SHP77 treated with DMSO at 0.1 percent for 48 hours (cell line): ENCODE results near the gene OR14A2.
A peak's percentile ranks its signal among the peaks of the same experiment; 100 is the strongest.
"Not testable (repeated sequence)": the region's sequence is repeated elsewhere in the genome, so short reads cannot be mapped to it uniquely, and the experiment has no call there.

Source experiments
- DNase-seq: peaks from one replicate; lab custom pipeline; 2025; lab: John Stamatoyannopoulos, UW

OR14A2 gene

DNA sequence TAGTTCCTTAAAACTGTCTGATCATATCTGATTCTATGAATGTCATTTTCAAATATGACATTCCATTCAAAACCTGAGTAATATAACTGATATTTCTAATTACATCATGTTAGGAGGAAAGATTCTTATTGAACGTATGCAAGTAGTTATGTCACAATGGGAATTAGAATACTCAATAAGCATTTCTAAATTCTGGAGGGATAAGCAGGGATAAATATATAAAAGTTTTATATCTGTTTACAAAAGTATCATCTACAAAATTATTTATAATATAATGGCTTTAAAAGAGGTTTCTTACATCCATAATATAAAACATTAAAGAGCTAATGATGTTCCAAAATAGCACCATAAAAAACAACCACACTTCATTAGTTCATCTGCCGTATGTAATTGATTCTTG, at the start of gene OR14A2:
OR14A2 (minus strand) TSS at position 101 of the 400 bp plus-strand sequence.
- no peak for DNase-seq

DNA sequence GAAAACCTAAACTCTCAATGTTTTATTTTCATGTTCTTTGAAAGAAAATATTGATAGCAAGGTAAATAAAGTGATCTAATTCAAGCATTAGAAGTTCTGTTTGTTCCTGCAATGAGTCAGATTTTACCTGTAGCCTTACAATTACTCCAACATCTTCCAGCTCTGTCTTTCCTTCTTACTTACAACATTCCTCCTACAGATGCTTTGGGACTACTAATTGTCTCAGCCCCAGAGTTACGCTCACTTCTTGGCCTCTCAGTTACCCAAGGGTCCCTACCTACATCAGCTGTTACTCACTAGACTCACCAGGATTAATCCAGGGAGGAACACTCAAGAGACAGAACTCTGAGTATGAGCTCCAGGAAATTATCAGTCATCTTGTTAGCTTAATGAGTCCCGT, 49.6 kb upstream of the OR14A2 start:
- no peak for DNase-seq

DNA sequence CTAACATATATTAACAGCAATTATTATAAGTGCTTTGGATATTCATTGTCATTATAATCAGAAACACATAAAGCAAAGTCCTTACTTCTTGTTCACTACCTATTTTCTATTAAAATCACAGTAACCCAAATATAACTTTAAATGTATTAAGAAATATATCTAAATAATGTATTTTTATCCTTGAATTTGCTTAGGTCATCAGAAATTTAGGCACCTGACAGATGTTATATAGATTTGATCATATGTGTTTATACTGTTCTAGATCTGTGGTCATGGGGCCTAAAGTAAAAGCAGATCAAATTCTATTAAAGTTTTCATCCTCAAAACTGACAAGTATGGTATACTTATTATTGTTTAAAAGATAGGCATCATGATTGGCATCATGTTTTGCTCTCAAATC, 21.7 kb upstream of the OR14A2 start:
- DNase-seq: no peak

DNA sequence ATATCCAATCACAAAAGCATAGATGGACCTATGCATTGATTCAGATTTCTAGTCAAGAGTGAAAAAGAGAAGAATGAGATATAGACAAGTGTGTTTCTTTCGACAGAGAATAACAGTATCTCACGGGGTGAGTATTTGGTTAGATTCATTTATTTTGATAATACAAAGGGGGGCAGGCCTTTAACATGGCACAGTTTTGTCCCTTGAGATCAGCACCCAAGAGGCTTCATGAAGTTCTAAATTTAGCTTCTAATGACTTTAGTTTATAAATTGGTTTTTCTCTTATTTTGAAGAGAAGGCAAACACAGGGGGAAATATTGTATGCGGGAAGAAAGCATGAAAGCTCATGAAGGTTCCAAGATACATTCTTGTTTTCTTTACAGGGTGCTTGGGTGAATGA, 12.5 kb upstream of the OR14A2 start, which contains the start of gene OR1C1:
OR1C1 (minus strand) TSS at position 101 of the 400 bp plus-strand sequence. CDS start 2,150 bp downstream, outside the sequence.
- DNase-seq: no peak

DNA sequence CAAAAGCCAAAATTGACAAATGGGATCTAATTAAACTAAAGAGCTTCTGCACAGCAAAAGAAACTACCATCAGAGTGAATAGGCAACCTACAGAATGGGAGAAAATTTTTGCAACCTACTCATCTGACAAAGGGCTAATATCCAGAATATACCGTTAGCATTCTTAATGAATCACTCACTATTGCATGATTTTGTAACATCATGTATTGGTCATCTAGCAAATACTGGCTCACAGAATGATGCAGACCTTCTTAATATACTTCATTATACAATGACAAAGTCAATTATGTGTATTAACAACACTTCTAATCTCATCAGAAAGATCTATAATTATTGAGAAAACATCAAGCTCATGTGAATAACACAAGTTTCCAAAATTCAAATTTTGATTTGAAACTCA, 6.4 kb upstream of the OR14A2 start:
- not testable (repeated sequence) for DNase-seq

DNA sequence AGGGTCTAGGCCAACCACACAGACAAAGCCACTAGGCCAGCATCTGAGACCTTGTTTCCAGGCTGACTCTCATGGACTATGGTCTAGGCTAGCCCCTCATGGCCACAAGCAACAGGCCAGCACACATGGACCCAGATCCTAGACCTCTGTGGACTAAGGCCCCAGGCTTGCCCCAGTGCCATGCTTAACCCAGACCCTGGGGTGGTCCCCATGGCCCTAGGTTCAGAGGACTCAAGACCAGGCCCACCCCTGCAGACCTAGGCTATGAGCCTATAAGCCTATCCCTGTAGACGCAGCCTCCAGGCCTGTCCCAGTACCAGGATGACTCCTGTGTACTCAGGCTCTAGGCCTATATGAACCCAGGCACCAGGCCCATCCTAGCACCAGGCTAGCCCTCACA, 1.9 kb upstream of the OR14A2 start:
- no peak for DNase-seq

DNA sequence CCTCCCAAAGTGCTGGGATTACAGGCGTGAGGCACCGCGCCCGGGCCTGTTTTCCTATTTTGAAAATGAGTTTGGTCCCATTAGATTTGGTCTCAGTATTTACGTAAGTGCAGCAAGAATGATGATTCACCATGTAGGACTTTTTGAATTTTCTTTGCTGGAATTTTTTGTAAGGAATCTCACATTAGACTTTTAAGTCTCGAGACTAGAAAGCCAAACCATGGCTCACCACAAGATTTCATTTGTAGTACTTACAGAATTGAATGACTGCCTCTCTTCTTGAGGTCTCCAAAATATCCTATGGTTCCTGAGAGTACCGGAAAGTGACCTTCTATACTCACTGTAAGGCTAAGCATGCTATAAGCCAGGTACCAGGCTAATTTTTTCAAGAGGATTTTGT, 325 bp downstream of the OR14A2 start:
- no peak for DNase-seq

DNA sequence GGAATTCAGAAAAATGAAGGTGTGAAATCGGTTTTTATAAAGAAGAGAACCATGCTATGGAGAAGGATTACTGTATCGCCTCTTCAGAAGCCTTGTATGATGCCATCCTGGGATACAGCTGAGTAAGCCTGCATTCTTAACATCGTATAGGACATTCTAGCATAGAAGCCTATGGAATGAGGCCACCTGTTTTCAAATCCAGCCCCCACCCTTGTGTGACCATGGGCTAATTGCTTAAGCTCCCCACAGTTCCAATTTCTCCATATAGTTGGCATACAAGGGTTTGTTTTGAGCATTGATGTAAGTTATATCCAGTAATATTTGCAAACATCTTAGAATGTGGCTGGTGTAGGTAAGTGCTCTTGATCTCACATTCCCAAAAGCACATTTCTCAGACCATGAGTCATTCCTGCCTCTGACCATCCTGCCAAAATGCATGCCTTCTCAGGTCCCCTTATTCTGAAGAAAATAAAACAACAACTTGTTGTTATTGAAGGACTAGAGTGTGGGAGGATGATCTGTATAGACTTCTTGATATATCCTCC, 1.5 kb downstream of the OR14A2 start:
- DNase-seq: no peak

DNA sequence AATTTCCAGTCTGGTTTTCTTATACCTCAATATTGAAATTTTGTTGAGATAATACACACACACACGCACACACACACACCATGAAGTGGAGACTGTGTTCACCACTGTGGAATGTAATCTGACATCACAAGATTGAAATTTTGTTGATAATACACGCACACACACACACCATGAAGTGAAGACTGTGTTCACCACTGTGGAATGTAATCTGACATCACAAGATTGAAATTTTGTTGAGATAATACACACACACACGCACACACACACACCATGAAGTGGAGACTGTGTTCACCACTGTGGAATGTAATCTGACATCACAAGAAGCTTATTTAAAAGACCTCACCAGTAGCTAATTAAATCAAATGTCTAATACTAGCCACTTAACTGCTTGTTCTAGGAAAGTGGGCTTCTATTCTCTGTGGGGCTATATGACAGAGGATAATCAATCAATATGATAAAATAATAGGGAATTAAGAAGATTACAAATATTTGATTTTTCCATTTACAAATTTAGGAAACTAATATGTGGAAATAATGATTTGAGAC, 5.7 kb downstream of the OR14A2 start:
- DNase-seq: not testable (repeated sequence)

DNA sequence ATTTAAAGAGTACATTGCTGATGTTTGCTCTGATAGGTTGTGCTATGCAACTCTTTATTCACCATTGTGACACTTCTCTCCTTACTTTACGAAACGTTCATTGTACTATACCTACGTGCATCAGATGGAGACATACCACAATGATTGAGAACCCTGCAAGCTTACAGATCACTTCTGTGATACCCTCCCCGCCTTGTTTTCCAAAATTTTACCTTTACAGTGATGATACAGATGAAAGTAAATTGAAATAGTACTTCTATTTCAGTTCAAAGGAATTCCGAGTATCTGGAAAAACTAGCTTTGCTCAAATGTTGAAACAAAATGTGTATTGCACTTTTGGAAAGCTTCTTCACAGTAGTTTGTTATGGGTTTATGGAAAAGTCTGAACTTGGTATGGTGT, 6.2 kb downstream of the OR14A2 start:
- DNase-seq: no peak

DNA sequence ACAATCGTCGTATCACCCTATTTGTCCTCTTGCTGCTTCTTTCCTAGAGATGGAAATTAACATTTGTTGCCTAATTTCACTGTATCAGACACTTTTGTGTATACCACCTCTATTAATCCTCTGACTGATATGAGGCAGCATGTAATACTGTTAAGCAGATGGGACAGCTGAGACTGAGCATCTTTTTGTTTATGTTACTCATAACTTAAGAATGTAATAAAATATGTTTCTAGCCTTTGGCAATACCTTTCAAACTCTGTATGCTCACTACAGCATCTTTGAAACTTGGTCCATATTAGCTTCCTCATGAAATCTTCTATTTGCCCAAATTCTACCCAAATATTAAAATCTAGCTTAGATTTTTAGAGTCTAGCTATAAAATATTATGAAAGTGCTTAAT, 7.2 kb downstream of the OR14A2 start:
- DNase-seq: no peak

DNA sequence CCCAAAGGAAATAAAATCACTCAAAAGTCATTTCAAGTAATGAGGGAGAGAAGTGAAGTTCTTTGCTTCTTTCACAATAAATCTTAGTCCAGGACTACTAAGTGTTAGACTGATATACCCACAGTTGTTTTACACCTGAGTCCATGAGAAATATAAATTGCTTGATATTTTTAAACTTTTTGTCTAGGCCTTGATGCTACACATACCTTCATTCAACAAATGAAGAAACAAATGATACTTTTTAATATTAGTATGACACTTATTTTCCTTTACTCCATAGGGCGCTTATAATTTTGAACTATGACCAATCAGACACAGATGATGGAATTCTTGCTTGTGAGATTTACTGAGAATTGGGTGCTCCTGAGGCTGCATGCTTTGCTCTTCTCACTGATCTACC, 9.6 kb downstream of the OR14A2 start, which contains the start of gene OR14K1:
OR14K1 (plus strand) TSS at position 301 of the 400 bp plus-strand sequence; CDS start at position 301, 0 bp downstream.
- DNase-seq: no peak

DNA sequence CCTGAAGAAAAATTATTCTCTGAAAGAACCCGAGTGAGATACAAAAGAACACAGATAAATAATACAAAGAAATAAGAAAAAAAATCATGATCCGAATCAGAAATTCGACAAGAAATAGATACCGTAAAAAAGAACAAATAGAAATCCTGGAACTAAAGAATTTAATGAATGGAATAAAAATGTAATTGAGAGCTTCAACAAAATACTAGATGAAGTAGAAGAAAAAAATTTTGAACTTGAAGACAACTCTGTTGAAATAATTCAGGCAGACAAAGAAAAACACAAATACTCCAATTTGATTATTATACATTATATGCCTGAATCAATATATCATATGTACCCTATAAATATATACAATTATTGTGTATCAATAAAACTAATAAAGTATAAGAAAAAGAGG, 26.7 kb downstream of the OR14A2 start:
- no peak for DNase-seq

DNA sequence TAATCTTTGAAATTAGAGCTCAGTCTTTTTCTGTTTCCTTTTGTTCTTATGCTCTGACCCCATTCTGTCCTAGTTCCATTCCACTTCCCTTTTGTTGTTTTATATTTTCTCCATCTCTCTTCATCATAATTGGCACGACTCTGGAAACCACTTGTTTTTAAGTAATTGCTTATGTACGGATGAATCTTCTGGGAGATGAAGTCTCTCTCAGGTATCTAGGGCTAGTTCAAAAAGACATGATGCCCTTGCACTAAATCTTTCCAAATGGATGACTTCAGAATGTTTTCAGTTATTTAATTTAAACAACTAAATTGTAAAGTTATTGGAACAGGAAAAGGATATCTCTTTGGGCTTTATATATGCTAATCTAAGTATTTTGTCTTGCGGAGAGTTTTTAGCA, 31.4 kb downstream of the OR14A2 start, which contains the start of gene OR6F1:
OR6F1 (minus strand) TSS at position 101 of the 400 bp plus-strand sequence. CDS start 3,891 bp downstream, outside the sequence.
- no peak for DNase-seq

DNA sequence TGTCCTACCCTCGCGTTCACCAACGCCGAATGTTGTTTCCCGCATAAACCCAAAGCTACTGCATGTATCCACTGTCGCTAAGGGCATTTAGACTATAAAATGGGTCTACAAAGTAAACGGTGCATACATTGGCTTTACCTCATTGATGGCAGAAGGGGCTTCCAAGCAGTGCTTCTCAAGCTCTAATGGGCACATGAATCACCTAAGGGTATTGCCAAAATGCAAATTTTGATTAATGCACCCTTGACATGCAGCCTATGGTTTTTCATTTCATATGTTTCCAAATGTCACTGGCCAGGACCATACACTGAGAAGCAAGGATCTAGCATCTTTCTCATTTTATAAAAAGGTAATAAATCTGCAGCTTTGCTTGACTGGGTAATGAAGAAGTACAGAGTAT, 34.2 kb downstream of the OR14A2 start:
- DNase-seq: no peak

DNA sequence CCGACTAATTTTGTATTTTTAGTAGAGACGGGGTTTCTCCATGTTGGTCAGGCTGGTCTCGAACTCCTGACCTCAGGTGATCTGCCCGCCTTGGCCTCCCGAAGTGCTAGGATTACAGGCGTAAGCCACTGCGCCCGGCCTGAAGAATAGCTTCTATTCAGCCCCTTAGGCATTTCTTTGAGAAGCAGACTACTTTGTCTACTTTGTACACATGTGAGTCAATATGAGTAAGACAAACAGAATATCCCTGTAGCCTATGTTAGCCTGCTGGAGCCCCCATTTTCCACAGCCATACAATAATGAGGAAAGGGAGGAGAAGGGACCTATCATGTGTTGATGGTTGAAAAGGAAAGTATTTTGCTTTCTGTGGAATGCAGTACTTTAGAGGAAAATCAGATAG, 37.3 kb downstream of the OR14A2 start:
- not testable (repeated sequence) for DNase-seq

DNA sequence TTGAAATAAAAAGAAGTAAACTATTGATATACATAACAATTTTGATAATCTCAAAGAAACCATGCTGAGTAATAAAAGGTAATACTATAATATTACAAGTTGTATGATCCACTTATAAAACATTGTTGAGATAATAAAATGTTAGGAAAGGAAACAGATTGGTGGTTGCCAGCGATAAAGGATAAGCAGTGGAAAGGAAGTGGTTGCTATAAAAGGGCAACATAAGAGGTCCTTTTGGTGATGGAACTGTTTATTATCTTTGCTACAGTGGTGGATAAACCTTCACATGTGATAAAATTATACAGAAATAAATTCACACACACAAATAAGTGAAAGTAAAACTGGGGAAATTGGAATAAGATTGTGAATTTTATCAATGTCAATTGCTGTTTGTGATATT, 46.6 kb downstream of the OR14A2 start:
- DNase-seq: no peak

DNA sequence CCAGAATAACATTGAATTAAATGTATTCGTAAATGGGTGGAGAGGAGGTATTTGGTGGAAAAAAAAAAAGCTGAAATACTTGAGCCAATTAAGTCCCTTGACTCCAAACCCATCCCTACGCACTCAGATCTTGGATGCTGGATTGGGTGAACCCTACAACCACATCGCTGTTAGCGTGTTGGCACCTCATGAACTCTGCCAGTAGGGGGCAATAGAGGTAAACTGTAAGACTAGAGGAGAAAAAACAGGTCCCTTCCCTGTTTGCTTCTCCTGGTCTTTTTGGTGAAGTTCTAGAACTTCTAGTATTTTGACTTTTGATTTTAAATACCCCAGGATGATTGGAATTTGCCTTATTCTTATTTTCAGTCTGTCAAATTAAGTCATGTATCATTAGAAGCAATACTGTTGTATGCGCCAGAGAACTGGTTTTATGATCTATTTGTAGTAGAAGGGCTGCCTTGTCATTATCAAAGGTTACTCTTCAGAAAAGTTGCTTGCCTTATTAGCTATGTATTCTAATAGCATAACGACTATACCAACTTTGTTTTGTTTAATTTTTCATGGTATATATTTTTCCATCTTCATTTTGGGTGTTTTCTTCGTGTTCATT, 66.5 kb downstream of the OR14A2 start:
- DNase-seq: peak; percentile 39

DNA sequence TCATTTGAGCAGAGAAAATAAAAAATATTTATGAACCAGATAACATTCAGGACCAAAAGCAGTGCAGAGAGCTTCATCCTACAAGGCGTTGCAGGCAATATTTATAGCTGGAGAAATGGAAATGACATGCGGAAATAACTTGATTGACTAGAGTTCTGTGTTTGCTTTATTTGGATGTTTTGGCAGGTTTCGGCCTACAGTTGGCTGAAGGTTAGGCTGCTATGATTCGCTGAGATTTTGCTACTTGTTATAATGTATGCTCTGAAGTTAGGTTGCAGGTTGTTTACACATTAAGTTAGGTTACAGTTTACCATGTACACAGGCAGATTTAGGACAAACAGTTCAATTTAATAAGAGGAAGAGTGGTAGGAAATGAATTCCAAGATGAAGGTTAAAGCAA, 67.8 kb downstream of the OR14A2 start:
- DNase-seq: no peak

DNA sequence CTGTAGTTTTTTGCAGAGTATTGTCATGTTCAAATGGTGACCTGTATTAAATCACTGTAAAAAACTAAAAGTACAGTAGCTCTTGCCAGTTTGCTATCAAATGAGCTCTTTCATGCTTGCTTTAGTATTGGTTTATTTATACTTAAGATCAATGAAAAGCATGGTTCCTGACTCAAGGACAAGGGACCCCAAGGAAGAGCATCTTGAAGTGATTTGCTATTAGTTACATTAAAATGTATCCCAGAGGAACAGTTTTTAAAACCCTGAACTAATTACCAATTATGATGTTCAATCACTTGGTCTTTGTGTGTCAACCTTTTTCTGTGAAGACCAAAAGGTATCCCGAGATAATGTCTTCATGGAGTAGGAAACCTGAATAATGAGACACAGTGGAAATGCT, 68.3 kb downstream of the OR14A2 start, which contains the start of gene OR13G1:
OR13G1 (minus strand) TSS at position 101 of the 400 bp plus-strand sequence. CDS start 6,698 bp downstream, outside the sequence.
- no peak for DNase-seq
